Panc1 (cell line): ENCODE results near the gene PHKB. TPM values are rescaled to one million over a fixed set of nuclear protein-coding genes. Genes with fewer than 3 reads are reported as not detected.

ENCODE experiments used
- ATAC-seq: fragments of 200-7000 bp; cut with Tn5 transposase; 2 replicates; pipeline ENCODE4 v1.9.1; 2020; ENCODE audit warnings: mild to moderate bottlenecking, moderate library complexity
- BruUV-seq: library from RNA; stranded (reverse); fragments of 400-500 nt; replicated peaks from 2 replicates; lab custom pipeline; 2021; lab: Mats Ljungman, UMichigan
- CTCF ChIA-PET: fragments of 300-600 bp; sonication (Branson Sonifier 250); formaldehyde crosslinking; loops from one replicate; lab custom pipeline; 2022; ENCODE audit warnings: antibody characterized with exemption; lab: Charles Lee
- POLR2A ChIA-PET: fragments of 300-600 bp; sonication (Branson Sonifier 250); formaldehyde crosslinking; loops from one replicate; lab custom pipeline; 2022; ENCODE audit warnings: antibody characterized with exemption; lab: Charles Lee
- DNase-seq: peaks from one replicate; pipeline ENCODE4 v3.0.0-alpha.2; 2010; ENCODE audit warnings: low read depth, low spot score
- H3K27ac ChIP-seq: 2 replicates; pipeline ENCODE4 v1.5.1; 2011; ENCODE audit warnings: mild to moderate bottlenecking, low read length, inconsistent platforms
- H3K27me3 ChIP-seq: fragments of 200-500 bp; sonication (Bioruptor generic); 2 replicates; pipeline ENCODE4 v1.6.0; 2014; ENCODE audit warnings: low read length, inconsistent platforms; ENCODE audit not compliant: control insufficient read depth, insufficient read depth
- H3K36me3 ChIP-seq: fragments of 200-500 bp; sonication (Bioruptor generic); 2 replicates; pipeline ENCODE4 v1.5.1; 2014; ENCODE audit warnings: inconsistent platforms, mild to moderate bottlenecking, low read length, moderate library complexity; ENCODE audit not compliant: control insufficient read depth, insufficient read depth
- H3K4me1 ChIP-seq: 2 replicates; pipeline ENCODE4 v1.5.1; 2011; ENCODE audit warnings: inconsistent platforms, mild to moderate bottlenecking, low read length, moderate library complexity; ENCODE audit not compliant: control insufficient read depth, insufficient read depth
- H3K4me3 ChIP-seq, 2 experiments: 2 replicates each; pipeline ENCODE4 v1.5.1; 2011 to 2012; ENCODE audit warnings: low read depth in 2 of 2, low read length in 2 of 2, mild to moderate bottlenecking in 2 of 2, inconsistent platforms in 1 of 2, moderate library complexity in 1 of 2
- H3K9me3 ChIP-seq: fragments of 200-500 bp; sonication (Bioruptor generic); 2 replicates; pipeline ENCODE4 v1.5.1; 2014; ENCODE audit warnings: low read depth, mild to moderate bottlenecking, inconsistent platforms, low read length, moderate library complexity; ENCODE audit not compliant: control insufficient read depth, insufficient read depth
- POLR2AphosphoS5 ChIP-seq: IDR thresholded peaks from 2 replicates; pipeline ENCODE4 v1.6.1; 2012; ENCODE audit warnings: mild to moderate bottlenecking, low read depth, low read length, moderate library complexity
- SIN3A ChIP-seq: IDR thresholded peaks from 2 replicates; pipeline ENCODE4 v1.6.1; 2012; ENCODE audit warnings: low read depth, mild to moderate bottlenecking, low read length, moderate library complexity, borderline replicate concordance; ENCODE audit not compliant: insufficient read depth
- TCF7L2 ChIP-seq: IDR thresholded peaks from 2 replicates; pipeline ENCODE4 v1.6.1; 2011; ENCODE audit warnings: mild to moderate bottlenecking, low read depth, low read length, inconsistent platforms
- in situ Hi-C: cut with HindIII; loops from 2 replicates; pipeline ENCODE4 v1.10.0; 2016; ENCODE audit warnings: low sequenced_read_pairs, low pct_unique_long_range_greater_than_20kb
- intact Hi-C: fragments of 100-400 bp; cut with micrococcal nuclease; formaldehyde crosslinking; loops from one replicate; pipeline ENCODE4 v1.10.0; 2022; ENCODE audit not compliant: unreplicated experiment
- total RNA-seq: library from RNA; stranded (reverse); gene quantifications from one replicate; pipeline ENCODE4 v1.2.1, GENCODE V29; 2021; ENCODE audit not compliant: unreplicated experiment
- TF ChIP-seq, protein P1 (sequence below), 2 experiments: IDR thresholded peaks; 2 replicates each; pipeline ENCODE4 v1.6.1; 2011 to 2012; ENCODE audit warnings: low read depth in 2 of 2, control low read depth in 1 of 2, low read length in 1 of 2, mild to moderate bottlenecking in 1 of 2, moderate library complexity in 1 of 2; ENCODE audit not compliant: insufficient read depth in 1 of 2
- TF ChIP-seq, protein P2 (sequence below): fragments of 450-650 bp; IDR thresholded peaks from 2 replicates; pipeline ENCODE4 v1.5.1; 2017; ENCODE audit warnings: mild to moderate bottlenecking

The PHKB gene
- total RNA-seq, 1 experiment from 2014 or later, result 29.5 TPM

DNA sequence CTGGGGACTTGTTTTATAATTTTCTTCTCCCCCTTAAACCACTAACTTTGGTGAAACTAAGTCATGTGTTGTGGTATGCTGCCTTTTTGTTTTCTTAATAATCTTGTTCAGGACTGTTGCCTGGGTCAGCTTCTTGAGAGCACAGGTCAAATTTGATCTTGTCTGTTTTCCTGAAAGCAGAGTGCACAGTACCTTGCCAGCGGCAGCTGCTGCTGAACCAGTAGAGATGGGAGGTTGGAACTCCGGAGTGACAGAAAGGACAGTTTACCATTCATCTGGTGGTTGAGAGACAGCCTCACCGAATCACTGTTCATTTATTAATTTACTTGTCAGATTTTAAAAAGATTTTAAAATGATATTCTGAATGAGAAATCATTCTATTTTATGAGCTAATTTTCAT is 125.0 kb downstream of the PHKB start:
- no peaks in the 10 kb centered on the region for H3K4me1 ChIP-seq
- no peak overlapping the region for H3K4me3 ChIP-seq
- ATAC-seq (no peak), DNase-seq (no peak)
- no TSS peak for BruUV-seq
- no peak overlapping the region for H3K27ac ChIP-seq
- TF ChIP-seq, protein P1, sequence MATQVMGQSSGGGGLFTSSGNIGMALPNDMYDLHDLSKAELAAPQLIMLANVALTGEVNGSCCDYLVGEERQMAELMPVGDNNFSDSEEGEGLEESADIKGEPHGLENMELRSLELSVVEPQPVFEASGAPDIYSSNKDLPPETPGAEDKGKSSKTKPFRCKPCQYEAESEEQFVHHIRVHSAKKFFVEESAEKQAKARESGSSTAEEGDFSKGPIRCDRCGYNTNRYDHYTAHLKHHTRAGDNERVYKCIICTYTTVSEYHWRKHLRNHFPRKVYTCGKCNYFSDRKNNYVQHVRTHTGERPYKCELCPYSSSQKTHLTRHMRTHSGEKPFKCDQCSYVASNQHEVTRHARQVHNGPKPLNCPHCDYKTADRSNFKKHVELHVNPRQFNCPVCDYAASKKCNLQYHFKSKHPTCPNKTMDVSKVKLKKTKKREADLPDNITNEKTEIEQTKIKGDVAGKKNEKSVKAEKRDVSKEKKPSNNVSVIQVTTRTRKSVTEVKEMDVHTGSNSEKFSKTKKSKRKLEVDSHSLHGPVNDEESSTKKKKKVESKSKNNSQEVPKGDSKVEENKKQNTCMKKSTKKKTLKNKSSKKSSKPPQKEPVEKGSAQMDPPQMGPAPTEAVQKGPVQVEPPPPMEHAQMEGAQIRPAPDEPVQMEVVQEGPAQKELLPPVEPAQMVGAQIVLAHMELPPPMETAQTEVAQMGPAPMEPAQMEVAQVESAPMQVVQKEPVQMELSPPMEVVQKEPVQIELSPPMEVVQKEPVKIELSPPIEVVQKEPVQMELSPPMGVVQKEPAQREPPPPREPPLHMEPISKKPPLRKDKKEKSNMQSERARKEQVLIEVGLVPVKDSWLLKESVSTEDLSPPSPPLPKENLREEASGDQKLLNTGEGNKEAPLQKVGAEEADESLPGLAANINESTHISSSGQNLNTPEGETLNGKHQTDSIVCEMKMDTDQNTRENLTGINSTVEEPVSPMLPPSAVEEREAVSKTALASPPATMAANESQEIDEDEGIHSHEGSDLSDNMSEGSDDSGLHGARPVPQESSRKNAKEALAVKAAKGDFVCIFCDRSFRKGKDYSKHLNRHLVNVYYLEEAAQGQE (IDR thresholded peaks at IDR 0.05; ENCODE audit: insufficient read depth in 1 of 2, low read depth in 2 of 2, low read length in 1 of 2), result no peak
- TF ChIP-seq SIN3A (no peak), POLR2AphosphoS5 (no peak), TCF7L2 (no peak)
- TF ChIP-seq, protein P2, sequence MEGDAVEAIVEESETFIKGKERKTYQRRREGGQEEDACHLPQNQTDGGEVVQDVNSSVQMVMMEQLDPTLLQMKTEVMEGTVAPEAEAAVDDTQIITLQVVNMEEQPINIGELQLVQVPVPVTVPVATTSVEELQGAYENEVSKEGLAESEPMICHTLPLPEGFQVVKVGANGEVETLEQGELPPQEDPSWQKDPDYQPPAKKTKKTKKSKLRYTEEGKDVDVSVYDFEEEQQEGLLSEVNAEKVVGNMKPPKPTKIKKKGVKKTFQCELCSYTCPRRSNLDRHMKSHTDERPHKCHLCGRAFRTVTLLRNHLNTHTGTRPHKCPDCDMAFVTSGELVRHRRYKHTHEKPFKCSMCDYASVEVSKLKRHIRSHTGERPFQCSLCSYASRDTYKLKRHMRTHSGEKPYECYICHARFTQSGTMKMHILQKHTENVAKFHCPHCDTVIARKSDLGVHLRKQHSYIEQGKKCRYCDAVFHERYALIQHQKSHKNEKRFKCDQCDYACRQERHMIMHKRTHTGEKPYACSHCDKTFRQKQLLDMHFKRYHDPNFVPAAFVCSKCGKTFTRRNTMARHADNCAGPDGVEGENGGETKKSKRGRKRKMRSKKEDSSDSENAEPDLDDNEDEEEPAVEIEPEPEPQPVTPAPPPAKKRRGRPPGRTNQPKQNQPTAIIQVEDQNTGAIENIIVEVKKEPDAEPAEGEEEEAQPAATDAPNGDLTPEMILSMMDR, result no peak
- no peaks in the 10 kb centered on the region for H3K27me3 ChIP-seq
- CTCF ChIA-PET, result no interaction called here
- intact Hi-C loops (no loop called here), in situ Hi-C loops (no loop called here)
- POLR2A ChIA-PET, result no interaction called here
- H3K9me3 ChIP-seq, result no peaks in the 10 kb centered on the region
- no peaks in the 10 kb centered on the region for H3K36me3 ChIP-seq

DNA sequence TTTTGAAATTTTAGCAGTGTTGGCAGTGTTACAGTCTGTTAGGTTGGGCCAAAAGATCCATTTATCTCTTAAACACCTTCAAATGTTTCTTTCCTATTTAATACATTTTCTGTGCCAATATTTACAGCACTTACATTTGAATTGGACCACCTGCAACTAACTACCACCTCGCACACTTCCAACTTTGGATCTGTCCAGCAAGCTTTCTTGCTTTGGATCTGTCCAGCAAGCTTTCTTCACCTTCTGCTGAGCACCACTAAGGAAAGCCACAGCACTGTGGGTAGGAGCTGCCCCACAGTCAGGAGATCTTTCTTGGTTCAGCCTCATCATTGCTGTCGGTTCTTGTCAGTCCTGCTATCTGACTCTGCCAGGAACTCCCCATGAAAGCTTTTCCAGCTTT is 129.3 kb downstream of the PHKB start:
- ChIA-PET CTCF (no interaction called here), POLR2A (no interaction called here)
- Histone ChIP-seq H3K4me1 (no peaks in the 10 kb centered on the region), H3K36me3 (no peaks in the 10 kb centered on the region; the same call in 1 of the 2 replicates), H3K27ac (no peak overlapping the region), H3K9me3 (no peaks in the 10 kb centered on the region), H3K27me3 (no peaks in the 10 kb centered on the region), H3K4me3 (no peak overlapping the region)
- no TSS peak for BruUV-seq
- TF ChIP-seq TCF7L2 (no peak), POLR2AphosphoS5 (no peak), SIN3A (no peak)
- TF ChIP-seq, protein P2, result no peak
- TF ChIP-seq, protein P1 (IDR thresholded peaks at IDR 0.05; ENCODE audit: insufficient read depth in 1 of 2, low read depth in 2 of 2, low read length in 1 of 2), result no peak
- DNase-seq (no peak), ATAC-seq (no peak)
- intact Hi-C loops (no loop called here), in situ Hi-C loops (no loop called here)
